ENCODE data around the gene IL1R1. TPM values are rescaled to one million over a fixed set of nuclear protein-coding genes. Genes with fewer than 3 reads are reported as not detected.

Gene IL1R1
- total and polyA plus RNA-seq, 8 donors: 17.5 to 109 (median 51.3) TPM

GRCh38 chr2:102168026-102168771, 25.7 kb downstream of the IL1R1 start:
- intact Hi-C loops (cut with DNase I; ENCODE audit: low total_unique reads): loop anchor here (10.0 kb wide), 1 partner anchor 143 kb away; no protein-coding TSS in a partner anchor
- no peak for DNase-seq
- peaks cover 10 to 81% (median 54%) of the 10 kb centered on the region in 4 donors for H3K36me3 ChIP-seq

GRCh38 chr2:102171946-102172345, 29.4 kb downstream of the IL1R1 start:
- H3K4me1 ChIP-seq: no peaks in the 10 kb centered on the region
- peaks cover 21 to 94% (median 86%) of the 10 kb centered on the region in 4 donors for H3K36me3 ChIP-seq
- intact Hi-C loops (cut with DNase I; ENCODE audit: low total_unique reads): no loop called here
- no peak for DNase-seq
- no peaks in the 10 kb centered on the region for H3K27me3 ChIP-seq
- no peak for TF ChIP-seq CTCF (IDR thresholded peaks at IDR 0.05)
- TF ChIP-seq EP300 (IDR thresholded peaks at IDR 0.05): no peak
- TF ChIP-seq POLR2AphosphoS5 (IDR thresholded peaks at IDR 0.05): no peak
- no peak for TF ChIP-seq POLR2A (IDR thresholded peaks at IDR 0.05)
- no peak overlapping the region for H3K4me3 ChIP-seq
- WGBS, 5 donors: 89 to 93% (median 91%) methylated on average over 5 of the region's 5 CpGs
- no peaks in the 10 kb centered on the region for H3K9me3 ChIP-seq
- no peak overlapping the region for H3K27ac ChIP-seq

More at GRCh38 chr2:102168026-102168771, 25.7 kb downstream of the IL1R1 start:
- H3K4me3 ChIP-seq: no peak overlapping the region
- TF ChIP-seq POLR2AphosphoS5 (IDR thresholded peaks at IDR 0.05) (no peak), CTCF (IDR thresholded peaks at IDR 0.05) (no peak), EP300 (IDR thresholded peaks at IDR 0.05) (no peak), POLR2A (IDR thresholded peaks at IDR 0.05) (no peak)
- H3K27ac ChIP-seq: no peak overlapping the region
- no peaks in the 10 kb centered on the region for H3K9me3 ChIP-seq
- WGBS, 5 donors: 92 to 97% (median 93%) methylated on average over 5 of the region's 5 CpGs
- H3K27me3 ChIP-seq: no peaks in the 10 kb centered on the region
- H3K4me1 ChIP-seq: peaks cover 0 to 14% (median 10%) of the 10 kb centered on the region in 4 donors

GRCh38 chr2:102172745-102173144, 30.2 kb downstream of the IL1R1 start:
- no peak overlapping the region for H3K4me3 ChIP-seq
- DNase-seq: no peak
- intact Hi-C loops (cut with DNase I; ENCODE audit: low total_unique reads): no loop called here
- no peaks in the 10 kb centered on the region for H3K4me1 ChIP-seq
- peaks cover 24 to 100% (median 94%) of the 10 kb centered on the region in 4 donors for H3K36me3 ChIP-seq
- TF ChIP-seq EP300 (IDR thresholded peaks at IDR 0.05) (no peak), CTCF (IDR thresholded peaks at IDR 0.05) (no peak), POLR2AphosphoS5 (IDR thresholded peaks at IDR 0.05) (no peak), POLR2A (IDR thresholded peaks at IDR 0.05) (no peak)
- H3K27me3 ChIP-seq: no peaks in the 10 kb centered on the region
- no peak overlapping the region for H3K27ac ChIP-seq
- WGBS, 5 donors: 83 to 91% (median 86%) methylated on average over 3 of the region's 3 CpGs
- no peaks in the 10 kb centered on the region for H3K9me3 ChIP-seq

GRCh38 chr2:102176172-102176571, 33.6 kb downstream of the IL1R1 start:
- no peak for TF ChIP-seq POLR2AphosphoS5 (IDR thresholded peaks at IDR 0.05)
- TF ChIP-seq CTCF (IDR thresholded peaks at IDR 0.05): no peak
- TF ChIP-seq EP300 (IDR thresholded peaks at IDR 0.05): no peak
- TF ChIP-seq POLR2A (IDR thresholded peaks at IDR 0.05): no peak
- Histone ChIP-seq H3K4me3 (no peak overlapping the region), H3K36me3 (peaks cover 24 to 85% (median 77%) of the 10 kb centered on the region in 4 donors), H3K27me3 (no peaks in the 10 kb centered on the region), H3K27ac (no peak overlapping the region), H3K9me3 (no peaks in the 10 kb centered on the region), H3K4me1 (no peaks in the 10 kb centered on the region)
- WGBS, 5 donors: 82 to 92% (median 86%) methylated on average over 3 of the region's 3 CpGs
- intact Hi-C loops (cut with DNase I; ENCODE audit: low total_unique reads): no loop called here
- DNase-seq: no peak

Measured in stomach (tissue), 9 donors.